H9 (cell line): ENCODE measurements around the gene FASTK. TPM values are rescaled to one million over a fixed set of nuclear protein-coding genes. Genes with fewer than 3 reads are reported as not detected.

Source experiments
- DNase-seq: peaks from one replicate; pipeline ENCODE4 v3.0.0-alpha.2; 2017
- H2AFZ ChIP-seq: one replicate; pipeline ENCODE4 v1.6.1; 2013; ENCODE audit warnings: mild to moderate bottlenecking, low read length, control low read depth, moderate library complexity
- H2AK5ac ChIP-seq: 2 replicates; pipeline ENCODE4 v1.6.1; 2013; ENCODE audit warnings: low read length, control low read depth, mixed read lengths; ENCODE audit not compliant: insufficient read length
- H2BK120ac ChIP-seq: one replicate; pipeline ENCODE4 v1.6.1; 2013; ENCODE audit warnings: low read depth, mild to moderate bottlenecking, low read length, control low read depth, inconsistent platforms; ENCODE audit not compliant: poor library complexity, severe bottlenecking
- H2BK12ac ChIP-seq: 2 replicates; pipeline ENCODE4 v1.6.1; 2013; ENCODE audit warnings: low read length, control low read depth, mixed read lengths, low read depth; ENCODE audit not compliant: insufficient read length
- H2BK15ac ChIP-seq: 2 replicates; pipeline ENCODE4 v1.6.1; 2013; ENCODE audit warnings: low read depth, low read length, control low read depth
- H2BK20ac ChIP-seq: one replicate; pipeline ENCODE4 v1.6.1; 2013; ENCODE audit warnings: low read depth, mild to moderate bottlenecking, low read length, control low read depth, inconsistent platforms; ENCODE audit not compliant: poor library complexity, severe bottlenecking
- H2BK5ac ChIP-seq: 2 replicates; pipeline ENCODE4 v1.6.1; 2013; ENCODE audit warnings: low read length, control low read depth, mixed read lengths; ENCODE audit not compliant: insufficient read length
- H3K14ac ChIP-seq: 2 replicates; pipeline ENCODE4 v1.6.1; 2013; ENCODE audit warnings: low read length, control low read depth; ENCODE audit not compliant: insufficient read depth
- H3K18ac ChIP-seq: 2 replicates; pipeline ENCODE4 v1.6.1; 2013; ENCODE audit warnings: low read depth, mild to moderate bottlenecking, mixed read lengths, low read length, control low read depth; ENCODE audit not compliant: insufficient read length
- H3K23ac ChIP-seq: 2 replicates; pipeline ENCODE4 v1.6.1; 2013; ENCODE audit warnings: low read length, control low read depth, mixed read lengths, low read depth; ENCODE audit not compliant: insufficient read length
- H3K23me2 ChIP-seq: 2 replicates; pipeline ENCODE4 v1.6.1; 2013; ENCODE audit warnings: low read depth, mild to moderate bottlenecking, mixed read lengths, low read length, control low read depth; ENCODE audit not compliant: insufficient read length, poor library complexity, severe bottlenecking
- H3K27ac ChIP-seq: 2 replicates; pipeline ENCODE4 v1.5.1; 2013; ENCODE audit warnings: low read length, control low read depth, mixed read lengths, low read depth; ENCODE audit not compliant: insufficient read length
- H3K27me3 ChIP-seq: 2 replicates; pipeline ENCODE4 v1.6.1; 2013; ENCODE audit warnings: low read length, control low read depth, inconsistent platforms; ENCODE audit not compliant: insufficient read depth
- H3K4ac ChIP-seq: 2 replicates; pipeline ENCODE4 v1.6.1; 2013; ENCODE audit warnings: low read depth, mild to moderate bottlenecking, control low read depth, inconsistent platforms, low read length, moderate library complexity
- H3K4me1 ChIP-seq: 2 replicates; pipeline ENCODE4 v1.6.1; 2013; ENCODE audit warnings: low read length, control low read depth, inconsistent platforms; ENCODE audit not compliant: insufficient read depth
- H3K4me2 ChIP-seq: 2 replicates; pipeline ENCODE4 v1.6.1; 2013; ENCODE audit warnings: low read length, control low read depth, mixed read lengths; ENCODE audit not compliant: insufficient read length, insufficient read depth
- H3K56ac ChIP-seq: 2 replicates; pipeline ENCODE4 v1.6.1; 2013; ENCODE audit warnings: low read depth, mild to moderate bottlenecking, mixed read lengths, low read length, control low read depth; ENCODE audit not compliant: insufficient read length
- H3K79me1 ChIP-seq: 2 replicates; pipeline ENCODE4 v1.6.1; 2013; ENCODE audit warnings: low read depth, mild to moderate bottlenecking, moderate library complexity, low read length, control low read depth, inconsistent platforms; ENCODE audit not compliant: insufficient read depth, poor library complexity, severe bottlenecking
- H3K79me2 ChIP-seq: 2 replicates; pipeline ENCODE4 v1.6.1; 2013; ENCODE audit warnings: low read length, control low read depth, inconsistent platforms; ENCODE audit not compliant: insufficient read depth
- H3K9ac ChIP-seq: 2 replicates; pipeline ENCODE4 v1.6.1; 2013; ENCODE audit warnings: low read length, control low read depth, mixed read lengths; ENCODE audit not compliant: insufficient read length; ENCODE audit errors: extremely low read depth
- H3K9me3 ChIP-seq: one replicate; pipeline ENCODE4 v1.6.1; 2013; ENCODE audit warnings: low read depth, low read length, inconsistent platforms; ENCODE audit not compliant: control insufficient read depth
- H3T11ph ChIP-seq: one replicate; pipeline ENCODE4 v1.6.1; 2013; ENCODE audit warnings: mild to moderate bottlenecking, low read length, control low read depth, inconsistent platforms
- H4K20me1 ChIP-seq: one replicate; pipeline ENCODE4 v1.6.1; 2013; ENCODE audit not compliant: control insufficient read depth, insufficient read length, insufficient read depth
- H4K5ac ChIP-seq: 2 replicates; pipeline ENCODE4 v1.6.1; 2013; ENCODE audit warnings: low read depth, mild to moderate bottlenecking, mixed read lengths, low read length, control low read depth; ENCODE audit not compliant: insufficient read length
- H4K8ac ChIP-seq: replicated peaks from 2 replicates; pipeline ENCODE4 v1.6.1; 2013; ENCODE audit warnings: low read length, control low read depth, mixed read lengths, low read depth; ENCODE audit not compliant: insufficient read length
- H4K91ac ChIP-seq: 2 replicates; pipeline ENCODE4 v1.6.1; 2013; ENCODE audit warnings: low read depth, mild to moderate bottlenecking, moderate library complexity, mixed read lengths, low read length, control low read depth; ENCODE audit not compliant: insufficient read length
- H3K27ac Mint-ChIP-seq, 3 experiments: 2 replicates in 2 of 3; 3 replicates in 1 of 3; pipeline ENCODE4 v1.8.0; 2020 to 2021; ENCODE audit warnings: mixed read lengths in 3 of 3, mild to moderate bottlenecking in 1 of 3, moderate library complexity in 1 of 3
- H3K27me3 Mint-ChIP-seq: 2 replicates; pipeline ENCODE4 v1.8.0; 2021; ENCODE audit warnings: low read depth, mild to moderate bottlenecking, moderate library complexity, mixed read lengths
- H3K36me3 Mint-ChIP-seq, 3 experiments: 2 replicates in 2 of 3; 3 replicates in 1 of 3; pipeline ENCODE4 v1.8.0; 2020 to 2021; ENCODE audit warnings: low read depth in 3 of 3, mixed read lengths in 3 of 3; ENCODE audit not compliant: insufficient read depth in 1 of 3
- H3K4me1 Mint-ChIP-seq, 2 experiments: 2 replicates each; pipeline ENCODE4 v1.8.0; 2020; ENCODE audit warnings: mixed read lengths in 2 of 2
- H3K4me3 Mint-ChIP-seq, 2 experiments: 2 replicates in 1 of 2; 3 replicates in 1 of 2; pipeline ENCODE4 v1.8.0; 2020 to 2021; ENCODE audit warnings: mild to moderate bottlenecking in 2 of 2, mixed read lengths in 2 of 2, moderate library complexity in 1 of 2
- H3K9me3 Mint-ChIP-seq, 2 experiments: 2 replicates in 1 of 2; 3 replicates in 1 of 2; pipeline ENCODE4 v1.8.0; 2020; ENCODE audit warnings: mild to moderate bottlenecking in 2 of 2, mixed read lengths in 2 of 2, moderate library complexity in 1 of 2
- WGBS: extraction: QIAGEN DNeasy Blood & Tissue Kit; methylation state at CpG from one replicate; pipeline ENCODE4 v1.1.7; 2013; ENCODE audit warnings: missing lambda C conversion rate, low lambda C conversion rate, mixed read lengths; ENCODE audit not compliant: insufficient read length; ENCODE audit errors: extremely low coverage; 5-methylcytosine and 5-hydroxymethylcytosine counted together
- total RNA-seq: library from RNA; stranded (reverse); gene quantifications from 2 replicates; pipeline ENCODE4 v1.2.1, GENCODE V29; 2021
- TF ChIP-seq, protein P1 (sequence below): fragments of 200-600 bp; sonication (generic); conservative IDR thresholded peaks from 3 replicates; pipeline ENCODE4 v1.8.0; 2021; ENCODE audit warnings: antibody characterized with exemption, mild to moderate bottlenecking

Gene FASTK
- total RNA-seq, 1 experiment from 2014 or later, result 57.8 TPM

DNA sequence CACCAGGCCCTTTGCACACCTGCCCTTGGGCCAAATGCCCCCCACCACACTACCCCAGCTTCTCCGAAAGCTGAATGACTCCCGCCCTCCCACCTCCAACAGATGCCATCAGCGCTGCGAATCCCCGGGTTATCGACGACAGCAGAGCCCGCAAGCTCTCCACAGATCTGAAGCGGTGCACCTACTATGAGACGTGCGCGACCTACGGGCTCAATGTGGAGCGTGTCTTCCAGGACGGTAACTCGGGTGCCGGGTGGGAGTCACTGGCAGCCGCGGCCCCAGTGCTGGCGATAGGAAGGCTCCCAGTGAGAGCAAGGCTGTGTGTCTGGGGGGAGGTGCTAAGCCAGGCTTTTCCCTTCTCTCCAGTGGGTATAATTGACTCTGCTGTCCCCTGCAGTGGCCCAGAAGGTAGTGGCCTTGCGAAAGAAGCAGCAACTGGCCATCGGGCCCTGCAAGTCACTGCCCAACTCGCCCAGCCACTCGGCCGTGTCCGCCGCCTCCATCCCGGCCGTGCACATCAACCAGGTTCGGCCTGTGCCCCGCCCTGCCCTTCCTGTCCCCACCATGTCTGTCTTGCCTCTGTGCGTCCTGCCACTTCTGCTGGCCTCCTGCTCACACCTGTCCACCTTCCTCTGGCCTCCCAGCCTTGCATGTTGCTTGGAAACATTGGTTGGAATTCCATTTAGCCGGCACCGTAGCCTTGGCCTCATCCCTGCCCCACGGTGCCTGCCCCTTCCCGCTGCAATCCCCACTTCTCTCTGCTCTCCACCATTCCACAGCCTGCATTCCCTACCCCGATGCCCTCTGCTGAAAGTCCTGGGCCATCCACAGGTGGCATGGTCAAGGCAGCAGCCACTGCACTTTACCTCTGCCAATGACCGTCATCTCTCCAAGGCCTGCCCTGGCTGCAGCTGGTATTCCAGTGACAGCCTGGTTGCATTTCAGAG, 37.8 kb upstream of the FASTK start:
- Histone ChIP-seq H3K9ac (no peak overlapping the region), H3K14ac (no peak overlapping the region), H3K4me2 (no peak overlapping the region), H3K79me2 (no peaks in the 10 kb centered on the region; the same call in 1 of the 2 replicates), H2BK120ac (no peak overlapping the region), H2BK5ac (no peak overlapping the region), H4K5ac (no peak overlapping the region), H4K8ac (no peak overlapping the region), H3T11ph (no peak overlapping the region), H3K27ac (no peak overlapping the region), H3K18ac (no peak overlapping the region), H3K23me2 (no peaks in the 10 kb centered on the region), H3K23ac (no peak overlapping the region), H2BK15ac (no peak overlapping the region), H3K4ac (no peak overlapping the region), H2BK12ac (no peak overlapping the region), H3K27me3 (no peaks in the 10 kb centered on the region), H2AFZ (no peak overlapping the region), H2BK20ac (no peak overlapping the region), H3K79me1 (peaks cover 3% of the 10 kb centered on the region), H4K20me1 (peaks cover 4% of the 10 kb centered on the region), H3K56ac (no peak overlapping the region), H4K91ac (no peak overlapping the region), H2AK5ac (no peak overlapping the region), H3K4me1 (peaks cover 7% of the 10 kb centered on the region; the same call in 1 of the 2 replicates), H3K9me3 (no peaks in the 10 kb centered on the region)
- no peak for DNase-seq
- Mint-ChIP-seq H3K4me1 (peaks cover 13 to 15% of the 10 kb centered on the region in 2 experiments), H3K36me3 (peaks cover 24 to 43% (median 36%) of the 10 kb centered on the region in 3 experiments), H3K9me3 (no peaks in the 10 kb centered on the region), H3K4me3 (no peak overlapping the region; a peak in 2 of 5 replicates), H3K27me3 (peaks cover 6% of the 10 kb centered on the region), H3K27ac (no peak overlapping the region)
- no CpG with 5 or more reads among the region's 38 CpGs for WGBS
- TF ChIP-seq, protein P1, sequence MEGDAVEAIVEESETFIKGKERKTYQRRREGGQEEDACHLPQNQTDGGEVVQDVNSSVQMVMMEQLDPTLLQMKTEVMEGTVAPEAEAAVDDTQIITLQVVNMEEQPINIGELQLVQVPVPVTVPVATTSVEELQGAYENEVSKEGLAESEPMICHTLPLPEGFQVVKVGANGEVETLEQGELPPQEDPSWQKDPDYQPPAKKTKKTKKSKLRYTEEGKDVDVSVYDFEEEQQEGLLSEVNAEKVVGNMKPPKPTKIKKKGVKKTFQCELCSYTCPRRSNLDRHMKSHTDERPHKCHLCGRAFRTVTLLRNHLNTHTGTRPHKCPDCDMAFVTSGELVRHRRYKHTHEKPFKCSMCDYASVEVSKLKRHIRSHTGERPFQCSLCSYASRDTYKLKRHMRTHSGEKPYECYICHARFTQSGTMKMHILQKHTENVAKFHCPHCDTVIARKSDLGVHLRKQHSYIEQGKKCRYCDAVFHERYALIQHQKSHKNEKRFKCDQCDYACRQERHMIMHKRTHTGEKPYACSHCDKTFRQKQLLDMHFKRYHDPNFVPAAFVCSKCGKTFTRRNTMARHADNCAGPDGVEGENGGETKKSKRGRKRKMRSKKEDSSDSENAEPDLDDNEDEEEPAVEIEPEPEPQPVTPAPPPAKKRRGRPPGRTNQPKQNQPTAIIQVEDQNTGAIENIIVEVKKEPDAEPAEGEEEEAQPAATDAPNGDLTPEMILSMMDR, result no peak
